Retinal pigment epithelial cell (primary cell): ENCODE results near the gene CFAP100.
A peak's percentile ranks its signal among the peaks of the same experiment; 100 is the strongest.

Experiments
- DNase-seq: peaks from one replicate; pipeline ENCODE4 v3.0.0-alpha.2; 2010; ENCODE audit warnings: low read depth
- H3K4me3 ChIP-seq: 2 replicates; pipeline ENCODE4 v1.5.1; 2011; ENCODE audit warnings: mild to moderate bottlenecking, low read length, control low read depth, moderate library complexity
- CTCF ChIP-seq: conservative IDR thresholded peaks from 2 replicates; pipeline ENCODE4 v1.5.1; 2011; ENCODE audit warnings: low read depth, low read length, control low read depth, inconsistent platforms

Gene CFAP100

GRCh38 chr3:126377211-126377610 is 17.5 kb upstream of the CFAP100 start:
- DNase-seq, result no peak
- no peak for TF ChIP-seq CTCF

GRCh38 chr3:126378341-126378751 is 16.4 kb upstream of the CFAP100 start:
- no peak overlapping the region for H3K4me3 ChIP-seq
- DNase-seq, result no peak
- TF ChIP-seq CTCF, result no peak

More at GRCh38 chr3:126377211-126377610, 17.5 kb upstream of the CFAP100 start:
- H3K4me3 ChIP-seq, result no peak overlapping the region

- no peak for TF ChIP-seq CTCF
- DNase-seq, result no peak
- no peak overlapping the region for H3K4me3 ChIP-seq
These were observed 14.5 kb upstream of the CFAP100 start for GRCh38 chr3:126380011-126380768.

GRCh38 chr3:126381966-126382365 is 12.7 kb upstream of the CFAP100 start:
- TF ChIP-seq CTCF, result no peak
- DNase-seq, result no peak
- no peak overlapping the region for H3K4me3 ChIP-seq

- TF ChIP-seq CTCF, result peak; percentile 83
- H3K4me3 ChIP-seq, result peak overlapping the region; percentile 45
- DNase-seq, result peak; percentile 59
These were observed 5.5 kb upstream of the CFAP100 start for GRCh38 chr3:126389112-126389793.

GRCh38 chr3:126389794-126390146 is 4.9 kb upstream of the CFAP100 start:
- TF ChIP-seq CTCF, result no peak
- DNase-seq, result no peak
- H3K4me3 ChIP-seq, result no peak overlapping the region

GRCh38 chr3:126390201-126390600 is 4.5 kb upstream of the CFAP100 start:
- H3K4me3 ChIP-seq, result no peak overlapping the region
- DNase-seq, result no peak
- no peak for TF ChIP-seq CTCF
